ENCODE data around the gene HOOK1. TPM values are rescaled to one million over a fixed set of nuclear protein-coding genes. Genes with fewer than 3 reads are reported as not detected.

The HOOK1 gene
- polyA plus RNA-seq, 3 donors = not detected

GRCh38 chr1:59892841-59893811 lies 78.4 kb downstream of the HOOK1 start:
- H3K9ac ChIP-seq (ENCODE audit: insufficient read depth, low read length, poor library complexity, severe bottlenecking) = no peak overlapping the region
- H3K36me3 ChIP-seq (replicated peaks in 1 of 2; ENCODE audit: control insufficient read depth in 1 of 2, insufficient read depth in 2 of 2, low read length in 2 of 2) = no peaks in the 10 kb centered on the region
- H3K9me3 Mint-ChIP-seq = peaks cover 11 to 20% (median 16%) of the 10 kb centered on the region in 7 donors
- H3K9me3 ChIP-seq (replicated peaks in 1 of 2; ENCODE audit: control insufficient read depth in 1 of 2, insufficient read depth in 1 of 2, low read length in 2 of 2) = peaks cover 8 to 14% of the 10 kb centered on the region in 2 donors
- intact Hi-C loops (cut with micrococcal nuclease) = no loop called here
- H4K20me1 ChIP-seq (ENCODE audit: insufficient read depth, low read length) = no peaks in the 10 kb centered on the region
- H3K36me3 Mint-ChIP-seq = no peaks in the 10 kb centered on the region
- H3K27me3 Mint-ChIP-seq (ENCODE audit: low read depth in 3 of 3) = peaks cover 0 to 3% (median 1%) of the 10 kb centered on the region in 3 donors
- no peak overlapping the region for H3K27ac Mint-ChIP-seq
- H3K27ac ChIP-seq (ENCODE audit: low read depth in 1 of 2, low read length in 2 of 2) = no peak overlapping the region
- H3K4me2 ChIP-seq (replicated peaks; ENCODE audit: extremely low read depth, low read length, poor library complexity, severe bottlenecking) = no peak overlapping the region
- TF ChIP-seq CTCF (IDR thresholded peaks at IDR 0.05) = no peak
- no peak overlapping the region for H3K4me3 ChIP-seq (replicated peaks in 1 of 3; ENCODE audit: low read depth in 2 of 3, low read length in 3 of 3)
- no peaks in the 10 kb centered on the region for H3K4me1 Mint-ChIP-seq
- no peaks in the 10 kb centered on the region for H3K4me1 ChIP-seq (ENCODE audit: control insufficient read depth in 1 of 2, insufficient read depth in 2 of 2, low read length in 2 of 2)
- DNase-seq = no peak
- H3K4me3 Mint-ChIP-seq = no peak overlapping the region
- no peaks in the 10 kb centered on the region for H3K79me2 ChIP-seq (ENCODE audit: insufficient read depth, low read length)
- no CpG with 5 or more reads among the region's 7 CpGs for WGBS (ENCODE audit: insufficient coverage)
- no peak overlapping the region for H2AFZ ChIP-seq (ENCODE audit: insufficient read depth, low read depth, low read length, poor library complexity, severe bottlenecking)
- H3K27me3 ChIP-seq (ENCODE audit: control insufficient read depth in 2 of 2, insufficient read depth in 2 of 2, low read length in 2 of 2) = no peaks in the 10 kb centered on the region

- Histone ChIP-seq H2AFZ (ENCODE audit: insufficient read depth, low read depth, low read length, poor library complexity, severe bottlenecking) (no peak overlapping the region), H3K79me2 (ENCODE audit: insufficient read depth, low read length) (no peaks in the 10 kb centered on the region), H3K4me3 (replicated peaks in 1 of 3; ENCODE audit: low read depth in 2 of 3, low read length in 3 of 3) (no peak overlapping the region), H3K4me1 (ENCODE audit: control insufficient read depth in 1 of 2, insufficient read depth in 2 of 2, low read length in 2 of 2) (no peaks in the 10 kb centered on the region), H3K27ac (ENCODE audit: low read depth in 1 of 2, low read length in 2 of 2) (no peak overlapping the region), H3K27me3 (ENCODE audit: control insufficient read depth in 2 of 2, insufficient read depth in 2 of 2, low read length in 2 of 2) (no peaks in the 10 kb centered on the region), H3K36me3 (replicated peaks in 1 of 2; ENCODE audit: control insufficient read depth in 1 of 2, insufficient read depth in 2 of 2, low read length in 2 of 2) (no peaks in the 10 kb centered on the region), H4K20me1 (ENCODE audit: insufficient read depth, low read length) (no peaks in the 10 kb centered on the region), H3K4me2 (replicated peaks; ENCODE audit: extremely low read depth, low read length, poor library complexity, severe bottlenecking) (no peak overlapping the region), H3K9ac (ENCODE audit: insufficient read depth, low read length, poor library complexity, severe bottlenecking) (no peak overlapping the region), H3K9me3 (replicated peaks in 1 of 2; ENCODE audit: control insufficient read depth in 1 of 2, insufficient read depth in 1 of 2, low read length in 2 of 2) (no peaks in the 10 kb centered on the region)
- TF ChIP-seq CTCF (IDR thresholded peaks at IDR 0.05) = no peak
- no peaks in the 10 kb centered on the region for H3K4me1 Mint-ChIP-seq
- H3K27me3 Mint-ChIP-seq (ENCODE audit: low read depth in 3 of 3) = peaks cover 0 to 2% (median 1%) of the 10 kb centered on the region in 3 donors
- H3K27ac Mint-ChIP-seq = no peak overlapping the region
- 100% methylated on average over 1 of the region's 2 CpGs for WGBS (ENCODE audit: insufficient coverage)
- H3K4me3 Mint-ChIP-seq = no peak overlapping the region
- intact Hi-C loops (cut with micrococcal nuclease) = no loop called here
- H3K9me3 Mint-ChIP-seq = peaks cover 0 to 6% (median 3%) of the 10 kb centered on the region in 7 donors
- DNase-seq = no peak
- H3K36me3 Mint-ChIP-seq = no peaks in the 10 kb centered on the region
Observed at GRCh38 chr1:59897165-59897564, 82.4 kb downstream of the HOOK1 start.
